Mucosa of descending colon (tissue), 3 donors: Measurements from ENCODE around the gene TMIE. TPM values are rescaled to one million over a fixed set of nuclear protein-coding genes. Genes with fewer than 3 reads are reported as not detected.

ENCODE experiments used
- ATAC-seq: fragments of 200-7000 bp; cut with Tn5 transposase; one replicate; pipeline ENCODE4 v1.9.1; 2020; ENCODE audit warnings: mild to moderate bottlenecking, moderate library complexity
- DNase-seq, 3 donors: peaks; one replicate each; pipeline ENCODE4 v3.0.0-alpha.2; 2020
- H3K36me3 ChIP-seq: fragments of 200-600 bp; one replicate; pipeline ENCODE4 v1.8.0; 2021; ENCODE audit warnings: low read depth, mild to moderate bottlenecking
- H3K4me1 ChIP-seq: fragments of 200-600 bp; one replicate; pipeline ENCODE4 v1.8.0; 2021; ENCODE audit warnings: low read depth, mild to moderate bottlenecking
- H3K4me3 ChIP-seq: fragments of 200-600 bp; one replicate; pipeline ENCODE4 v1.8.0; 2021; ENCODE audit warnings: mild to moderate bottlenecking
- H3K9me3 ChIP-seq: fragments of 200-600 bp; one replicate; pipeline ENCODE4 v1.8.0; 2021; ENCODE audit warnings: mild to moderate bottlenecking
- CTCF ChIP-seq: fragments of 200-600 bp; IDR thresholded peaks from one replicate; pipeline ENCODE4 v1.8.0; 2022; ENCODE audit warnings: antibody characterized with exemption, mild to moderate bottlenecking
- intact Hi-C, 2 donors: fragments of 100-400 bp; cut with DNase I in 1 of 2; cut with micrococcal nuclease in 1 of 2; formaldehyde crosslinking; loops; one replicate each; pipeline versions ENCODE4 v1.11.0 to v1.11.1; 2022; cut with DNase I, micrococcal nuclease
- total RNA-seq, 3 donors: library from RNA; stranded (reverse); fragmentation: NEBNext Ultra II Directional in 2 of 3; extraction: Animal tissue kit (Norgen Biotek cat#: 25700) in 2 of 3; gene quantifications; one replicate each; pipeline versions ENCODE4 v1.2.1 to v1.2.4, GENCODE V29; 2021 to 2023
- donor health status: DM: no; HTN: no; CAD: no; lungs with moderate emphysema.
- donor health status: DM: no; HTN: no; CAD: no.
- donor health status: DM: no; HTN: yes; CAD: no.

Gene TMIE
- total RNA-seq, 3 donors from 2014 or later, result 0.23 to 1.1 TPM; not detected in 1

- Histone ChIP-seq H3K9me3 (no peaks in the 10 kb centered on the region), H3K4me3 (no peak overlapping the region), H3K36me3 (no peaks in the 10 kb centered on the region), H3K4me1 (no peaks in the 10 kb centered on the region)
- DNase-seq (no peak), ATAC-seq (no peak)
- TF ChIP-seq CTCF, result no peak
- intact Hi-C loops, result no loop called here
These were observed 33.5 kb upstream of the TMIE start for GRCh38 chr3:46667657-46668056.

- no peak overlapping the region for H3K4me3 ChIP-seq
- H3K4me1 ChIP-seq, result no peaks in the 10 kb centered on the region
- no peak for ATAC-seq
- DNase-seq, result no peak
- no peak for TF ChIP-seq CTCF
- no peaks in the 10 kb centered on the region for H3K36me3 ChIP-seq
- intact Hi-C loops, result no loop called here
- H3K9me3 ChIP-seq, result no peaks in the 10 kb centered on the region
These were observed 33.1 kb upstream of the TMIE start for GRCh38 chr3:46668116-46668515.

- no peaks in the 10 kb centered on the region for H3K4me1 ChIP-seq
- TF ChIP-seq CTCF, result no peak
- intact Hi-C loops, result no loop called here
- ATAC-seq (no peak), DNase-seq (no peak)
- H3K36me3 ChIP-seq, result no peaks in the 10 kb centered on the region
- no peaks in the 10 kb centered on the region for H3K9me3 ChIP-seq
- no peak overlapping the region for H3K4me3 ChIP-seq
These were observed 32.6 kb upstream of the TMIE start for GRCh38 chr3:46668591-46668990.

GRCh38 chr3:46669191-46669999 lies 31.8 kb upstream of the TMIE start:
- Histone ChIP-seq H3K36me3 (no peaks in the 10 kb centered on the region), H3K9me3 (no peaks in the 10 kb centered on the region), H3K4me1 (no peaks in the 10 kb centered on the region), H3K4me3 (no peak overlapping the region)
- no peak for ATAC-seq
- intact Hi-C loops, result no loop called here
- DNase-seq, result peak in 1 of 3 donors; percentile 27
- no peak for TF ChIP-seq CTCF

- Histone ChIP-seq H3K4me3 (no peak overlapping the region), H3K9me3 (no peaks in the 10 kb centered on the region), H3K36me3 (no peaks in the 10 kb centered on the region), H3K4me1 (no peaks in the 10 kb centered on the region)
- DNase-seq, result peak in 1 of 3 donors; percentile 14
- intact Hi-C loops, result no loop called here
- TF ChIP-seq CTCF, result no peak
- ATAC-seq, result no peak
These were observed 30.9 kb upstream of the TMIE start for GRCh38 chr3:46670000-46670890.
